Keratinocyte (primary cell): Measurements from ENCODE around the gene EPS8L2. TPM values are rescaled to one million over a fixed set of nuclear protein-coding genes. Genes with fewer than 3 reads are reported as not detected.

ENCODE experiments used
- DNase-seq: peaks from one replicate; pipeline ENCODE4 v3.0.0-alpha.2; 2011; ENCODE audit warnings: low read depth, missing footprints, low spot score
- FAIRE-seq: peaks from 2 replicates; lab custom pipeline; 2011; peaks lifted over from hg19 to GRCh38; lab: Jason Lieb, UNC
- H2AFZ ChIP-seq: 2 replicates; pipeline ENCODE4 v1.6.0; 2012; ENCODE audit warnings: low read length, control low read depth, inconsistent platforms; ENCODE audit not compliant: control insufficient read depth
- H3K27ac ChIP-seq: 2 replicates; pipeline ENCODE4 v1.5.1; 2011; ENCODE audit warnings: low read length; ENCODE audit not compliant: control insufficient read depth, insufficient read depth
- H3K27me3 ChIP-seq: 3 replicates; pipeline ENCODE4 v1.6.0; 2011; ENCODE audit warnings: low read length; ENCODE audit not compliant: control insufficient read depth, insufficient read depth; ENCODE audit errors: extremely low read depth
- H3K36me3 ChIP-seq, 2 experiments: 2 replicates in 1 of 2; 3 replicates in 1 of 2; pipeline ENCODE4 v1.5.1; 2011; ENCODE audit warnings: low read length in 2 of 2, mild to moderate bottlenecking in 1 of 2; ENCODE audit not compliant: control insufficient read depth in 2 of 2, insufficient read depth in 2 of 2; ENCODE audit errors: extremely low read depth in 1 of 2
- H3K4me1 ChIP-seq: 3 replicates; pipeline ENCODE4 v1.5.1; 2011; ENCODE audit warnings: low read length; ENCODE audit not compliant: control insufficient read depth, insufficient read depth; ENCODE audit errors: extremely low read depth
- H3K4me2 ChIP-seq: 3 replicates; pipeline ENCODE4 v1.6.0; 2011; ENCODE audit warnings: low read depth, low read length; ENCODE audit not compliant: control insufficient read depth, insufficient read depth; ENCODE audit errors: extremely low read depth
- H3K4me3 ChIP-seq, 3 experiments: fragments of 200-600 bp in 1 of 3; sonication (generic) in 1 of 3; 2 replicates in 2 of 3; 3 replicates in 1 of 3; pipeline ENCODE4 v1.5.1; 2011 to 2016; ENCODE audit warnings: low read length in 3 of 3, mild to moderate bottlenecking in 3 of 3, control low read depth in 2 of 3, inconsistent platforms in 1 of 3, low read depth in 1 of 3, mixed read lengths in 1 of 3, mixed run types in 1 of 3, moderate library complexity in 1 of 3; ENCODE audit not compliant: control insufficient read depth in 2 of 3, insufficient read depth in 2 of 3; ENCODE audit errors: extremely low read depth in 1 of 3
- H3K79me2 ChIP-seq: 2 replicates; pipeline ENCODE4 v1.6.0; 2012; ENCODE audit warnings: low read length; ENCODE audit not compliant: control insufficient read depth, insufficient read depth
- H3K9ac ChIP-seq: 3 replicates; pipeline ENCODE4 v1.6.0; 2011; ENCODE audit warnings: low read length; ENCODE audit not compliant: control insufficient read depth, insufficient read depth; ENCODE audit errors: extremely low read depth
- H3K9me1 ChIP-seq: 3 replicates; pipeline ENCODE4 v1.6.0; 2011; ENCODE audit warnings: low read length; ENCODE audit not compliant: control insufficient read depth, insufficient read depth; ENCODE audit errors: extremely low read depth
- H3K9me3 ChIP-seq: 2 replicates; pipeline ENCODE4 v1.5.1; 2012; ENCODE audit warnings: low read depth, low read length; ENCODE audit not compliant: control insufficient read depth
- H4K20me1 ChIP-seq: 3 replicates; pipeline ENCODE4 v1.6.0; 2011; ENCODE audit warnings: low read length; ENCODE audit not compliant: control insufficient read depth, insufficient read depth; ENCODE audit errors: extremely low read depth
- CTCF ChIP-seq, 3 experiments: IDR thresholded peaks in 1 of 3; conservative IDR thresholded peaks in 1 of 3; optimal IDR thresholded peaks in 1 of 3; 2 replicates in 2 of 3; 3 replicates in 1 of 3; pipeline versions ENCODE3 to v1.5.1; 2011; ENCODE audit warnings: low read length in 3 of 3, mild to moderate bottlenecking in 3 of 3, moderate library complexity in 2 of 3, control low read depth in 1 of 3, inconsistent platforms in 1 of 3; ENCODE audit not compliant: insufficient read depth in 2 of 3; ENCODE audit errors: extremely low read depth in 1 of 3
- EZH2 ChIP-seq: IDR thresholded peaks from one replicate; pipeline ENCODE4 v1.6.1; 2012; ENCODE audit warnings: inconsistent platforms, mild to moderate bottlenecking, low read length, moderate library complexity
- dilution Hi-C: fragments of 300-500 bp; cut with MboI; formaldehyde crosslinking; loops from one replicate; pipeline ENCODE4 v1.7.0; 2020; ENCODE audit warnings: low sequenced_read_pairs; ENCODE audit not compliant: extremely low pct_ligation_motif_present
- polyA plus RNA-seq, 5 experiments: library from polyadenylated mRNA; depleted of rRNA in 3 of 5; stranded (reverse) in 3 of 5; stranded (forward) in 1 of 5; unstranded in 1 of 5; fragments of >200 nt; gene quantifications; 1 replicate in 1 of 5; 2 replicates in 3 of 5; 3 replicates in 1 of 5; pipeline versions ENCODE4 v1.2.1 to v1.2.3, GENCODE V29; 2011 to 2012; ENCODE audit warnings: missing spikeins in 2 of 5, low read depth in 1 of 5, low replicate concordance in 1 of 5

EPS8L2 gene
- polyA plus RNA-seq, 1 donor (not counting 4 experiments of a cell fraction or from before 2014, with no cell fraction given): 114 TPM

GRCh38 chr11:696955-697491 lies 9.0 kb upstream of the EPS8L2 start:
- Histone ChIP-seq H3K27ac (peak overlapping the region; percentile 97), H3K4me3 (peak overlapping the region; percentile 62 to 91 (median 83)), H3K36me3 (peaks cover 9 to 25% of the 10 kb centered on the region in 2 experiments), H4K20me1 (no peaks in the 10 kb centered on the region), H3K27me3 (no peaks in the 10 kb centered on the region), H2AFZ (no peak overlapping the region), H3K79me2 (peaks cover 36% of the 10 kb centered on the region), H3K9ac (peak overlapping the region; percentile 99), H3K4me2 (peak overlapping the region; percentile 83), H3K9me3 (no peaks in the 10 kb centered on the region), H3K4me1 (peaks cover 47% of the 10 kb centered on the region), H3K9me1 (no peaks in the 10 kb centered on the region)
- FAIRE-seq (peak; percentile 92), DNase-seq (no peak)
- dilution Hi-C loops: no loop called here
- TF ChIP-seq EZH2 (no peak), CTCF (optimal IDR thresholded peaks at IDR 0.05 in 1 of 3, IDR thresholded peaks at IDR 0.05 in 1 of 3, conservative IDR thresholded peaks at IDR 0.05 in 1 of 3; ENCODE audit: extremely low read depth in 1 of 3, insufficient read depth in 2 of 3, low read length in 3 of 3) (no peak)

DNA sequence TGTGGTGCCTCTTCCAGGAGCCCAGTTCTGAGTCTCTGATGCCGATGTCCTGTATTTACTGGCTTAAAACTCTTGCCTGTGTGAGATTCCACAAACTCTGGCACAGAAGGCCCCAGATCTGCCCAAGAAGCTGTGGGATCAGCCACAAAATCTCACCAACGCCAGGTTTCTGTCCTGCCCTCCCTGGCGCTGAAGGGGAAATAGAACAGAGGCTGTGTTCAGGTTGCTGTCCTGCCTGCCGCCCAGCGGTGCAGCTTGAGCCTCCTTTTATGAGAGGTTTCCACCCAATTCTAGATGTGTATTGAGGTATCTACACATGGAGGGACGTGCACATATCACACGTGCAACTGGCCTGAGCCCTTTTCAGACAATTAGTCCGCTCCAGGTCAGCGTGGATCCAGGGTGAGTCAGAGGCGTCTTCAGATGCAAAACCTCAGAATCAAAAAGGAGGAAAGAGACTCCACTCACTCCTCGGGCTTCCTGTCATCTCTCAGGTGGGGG lies 8.2 kb upstream of the EPS8L2 start:
- H4K20me1 ChIP-seq: no peaks in the 10 kb centered on the region
- no peaks in the 10 kb centered on the region for H3K9me1 ChIP-seq
- H3K4me1 ChIP-seq: peaks cover 40% of the 10 kb centered on the region
- peaks cover 33% of the 10 kb centered on the region for H3K79me2 ChIP-seq
- H3K27ac ChIP-seq: peak overlapping the region; percentile 97
- H3K27me3 ChIP-seq: no peaks in the 10 kb centered on the region
- DNase-seq (no peak), FAIRE-seq (peak; percentile 66)
- peak overlapping the region; percentile 99 for H3K9ac ChIP-seq
- H2AFZ ChIP-seq: no peak overlapping the region
- no peaks in the 10 kb centered on the region for H3K9me3 ChIP-seq
- peaks cover 9 to 26% of the 10 kb centered on the region in 2 experiments for H3K36me3 ChIP-seq
- peak overlapping the region; percentile 4 to 62 (median 31) for H3K4me3 ChIP-seq
- H3K4me2 ChIP-seq: peak overlapping the region; percentile 83
- dilution Hi-C loops: no loop called here
- TF ChIP-seq EZH2 (no peak), CTCF (optimal IDR thresholded peaks at IDR 0.05 in 1 of 3, IDR thresholded peaks at IDR 0.05 in 1 of 3, conservative IDR thresholded peaks at IDR 0.05 in 1 of 3; ENCODE audit: extremely low read depth in 1 of 3, insufficient read depth in 2 of 3, low read length in 3 of 3) (no peak)
